ENCODE data around the gene NXPH4.

The NXPH4 gene

GRCh38 chr12:57236925-57237595 lies 20.5 kb downstream of the NXPH4 start:
- intact Hi-C loops (cut with DNase I) = no loop called here
- no peak for DNase-seq

DNA sequence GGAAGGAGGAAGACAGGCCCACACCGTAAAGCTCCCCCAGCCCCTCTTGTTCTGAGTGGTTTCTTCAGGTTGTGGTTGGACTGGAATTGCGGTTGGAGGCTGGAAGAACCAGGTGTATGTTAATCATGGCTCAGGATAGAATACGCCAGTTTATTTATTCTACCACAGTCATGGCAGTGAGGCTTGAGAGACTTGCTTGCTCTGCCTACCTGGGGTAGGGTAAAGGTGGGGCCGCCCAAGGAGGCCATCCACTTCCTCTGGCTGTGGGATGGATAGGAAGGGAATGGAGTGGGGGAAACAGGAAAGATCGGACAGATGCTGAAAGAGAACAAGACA lies 21.0 kb downstream of the NXPH4 start:
- intact Hi-C loops (cut with DNase I) = no loop called here
- DNase-seq = no peak

DNA sequence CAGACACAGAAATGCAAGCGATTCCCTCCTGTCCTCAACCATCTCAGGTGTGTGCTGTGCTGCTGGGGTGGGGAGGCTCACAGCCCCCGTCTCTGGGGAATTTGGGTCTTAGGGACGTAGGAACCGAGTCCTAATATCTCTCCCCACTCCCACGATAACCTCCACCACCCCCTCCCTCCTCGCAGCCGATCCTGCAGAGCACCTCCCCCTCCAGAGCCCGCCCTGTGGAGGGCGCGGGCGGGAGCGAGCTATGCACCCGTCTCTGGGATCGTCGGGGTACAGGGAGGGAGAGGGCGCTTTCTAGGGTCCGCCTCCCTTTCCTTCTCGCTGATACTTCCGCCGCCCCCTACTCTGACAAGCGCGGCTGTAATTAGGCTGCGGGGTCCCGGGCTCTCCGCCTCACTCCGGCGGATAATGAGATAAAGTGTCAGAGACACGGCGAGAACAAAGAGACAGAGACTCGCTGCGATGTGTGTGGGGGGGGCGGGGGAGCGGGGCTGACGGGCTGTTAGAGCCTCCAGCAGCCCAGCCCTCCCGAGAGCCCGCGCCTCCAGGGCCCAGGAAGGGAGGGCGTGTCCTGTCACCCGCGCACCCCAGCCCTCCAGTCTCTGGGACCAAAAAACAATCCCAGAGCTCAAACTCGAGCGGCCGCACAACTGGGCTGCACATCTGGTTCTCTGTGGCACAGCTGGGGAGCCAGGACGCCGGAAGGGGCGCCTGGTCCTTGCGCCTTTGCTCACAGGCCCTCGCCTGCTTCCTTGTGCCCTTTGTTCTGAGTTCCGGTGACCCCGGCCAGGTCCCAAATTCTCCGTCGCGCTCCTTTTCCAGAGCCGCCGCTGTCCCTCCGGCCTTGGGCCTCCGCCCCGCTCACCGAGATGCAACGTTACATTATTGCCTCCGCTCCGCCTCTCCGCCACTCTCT lies 21.6 kb downstream of the NXPH4 start:
- DNase-seq = peak in 9 of 42 donors; percentile 19 to 60 (median 50)
- intact Hi-C loops (cut with DNase I) = no loop called here

- peak; percentile 61 to 94 (median 88) for DNase-seq
- intact Hi-C loops (cut with DNase I) = no loop called here
These were observed 22.4 kb downstream of the NXPH4 start for GRCh38 chr12:57238854-57239554.

- intact Hi-C loops (cut with DNase I) = loop anchor here (5.0 kb wide), 1 partner anchor 32 kb away; no protein-coding TSS in a partner anchor
- no peak for DNase-seq
These were observed 23.0 kb downstream of the NXPH4 start for GRCh38 chr12:57239587-57240065.

DNA sequence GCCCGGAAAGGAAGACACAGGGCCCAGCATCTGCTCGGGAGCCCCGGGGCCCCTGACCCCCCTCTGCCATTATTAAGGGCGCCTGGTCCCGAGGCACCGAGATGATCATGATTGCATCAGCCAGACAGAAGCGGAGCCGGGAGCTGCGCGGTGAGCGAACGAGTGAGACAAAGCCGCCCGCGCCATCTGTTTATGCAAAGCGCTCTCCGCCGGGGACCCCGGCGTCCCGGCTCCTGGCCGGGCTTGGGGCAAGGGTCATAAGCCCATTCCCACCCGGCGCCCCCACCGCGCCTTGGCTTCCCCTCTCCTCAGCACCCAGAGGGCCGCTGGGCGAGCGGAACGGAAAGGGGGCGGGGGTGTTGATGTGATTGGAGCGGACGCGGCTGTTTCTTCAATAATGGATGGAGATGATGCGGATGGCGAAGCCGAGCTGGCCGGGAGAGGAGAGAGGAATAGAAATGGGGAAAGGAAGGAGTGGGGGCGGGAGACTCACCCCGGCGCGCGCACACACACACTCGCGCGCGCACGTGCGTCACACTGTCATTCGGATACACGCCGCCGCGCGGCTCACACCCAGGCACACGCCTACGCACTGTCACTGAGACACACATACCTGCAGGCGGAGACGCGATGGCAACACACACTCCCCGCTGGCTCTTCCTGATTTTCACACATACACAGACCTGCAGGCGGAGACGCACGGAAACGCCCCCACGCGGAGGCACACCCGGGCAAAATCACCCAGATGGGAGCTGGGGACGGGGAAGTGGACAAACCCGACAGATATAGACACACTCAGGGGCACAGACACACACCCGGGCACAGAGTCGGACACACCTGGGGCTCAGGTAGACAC lies 23.7 kb downstream of the NXPH4 start:
- DNase-seq = peak; percentile 63 to 95 (median 81)
- intact Hi-C loops (cut with DNase I) = loop anchor here (5.0 kb wide), 1 partner anchor 33 kb away; no protein-coding TSS in a partner anchor

GRCh38 chr12:57240926-57241401 lies 24.4 kb downstream of the NXPH4 start:
- intact Hi-C loops (cut with DNase I) = loop anchor here (5.0 kb wide), 1 partner anchor 34 kb away; no protein-coding TSS in a partner anchor

DNA sequence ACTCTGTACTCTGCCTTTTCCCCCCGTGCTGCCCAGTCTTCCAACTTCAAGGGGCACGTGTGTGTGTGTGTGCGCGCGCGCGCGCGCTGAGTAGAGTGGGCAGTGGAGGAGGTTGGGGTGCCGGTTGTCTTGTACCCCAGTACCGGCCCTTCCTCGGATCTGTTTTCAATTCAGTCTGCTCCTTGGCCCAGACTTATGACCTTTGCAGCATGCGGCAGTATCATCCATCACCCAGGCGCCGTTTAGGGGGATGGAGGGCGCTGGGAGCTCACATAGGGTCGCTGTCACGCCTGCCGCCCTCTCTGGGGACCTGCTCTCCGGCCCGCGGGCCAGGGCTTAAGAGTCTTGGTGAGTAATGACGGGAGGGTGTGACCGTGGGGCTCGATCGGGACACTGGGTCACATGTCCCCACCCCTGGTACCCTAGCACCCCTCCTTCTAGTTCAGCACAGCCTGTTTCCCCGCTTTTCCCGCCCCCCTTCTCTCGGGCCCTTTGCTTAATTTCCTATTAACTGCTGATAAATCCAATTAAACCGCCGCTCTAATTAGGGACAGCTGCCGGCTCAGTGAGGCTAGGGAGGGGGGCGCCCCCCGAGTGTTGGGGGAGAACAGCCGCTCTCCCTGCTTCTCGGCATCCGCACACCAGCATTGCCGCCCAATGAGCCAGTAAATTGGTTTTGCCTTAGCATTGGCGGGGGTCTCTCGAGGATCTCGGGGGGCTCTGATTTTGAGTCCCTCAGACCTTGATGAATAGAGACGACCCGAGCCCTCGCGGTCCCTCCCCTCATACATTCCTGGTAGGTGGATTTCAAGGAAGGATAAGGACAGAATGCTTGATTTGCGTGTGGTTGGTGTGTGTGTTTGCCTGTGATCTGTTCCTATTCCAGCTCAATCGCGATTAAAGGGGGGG lies 25.1 kb downstream of the NXPH4 start:
- intact Hi-C loops (cut with DNase I) = loop anchor here (5.0 kb wide), 1 partner anchor 34 kb away; no protein-coding TSS in a partner anchor
- peak in 1 of 42 donors; percentile 7 for DNase-seq

More at GRCh38 chr12:57240926-57241401, 24.4 kb downstream of the NXPH4 start:
- DNase-seq = peak in 2 of 42 donors; percentile 11 to 15

DNA sequence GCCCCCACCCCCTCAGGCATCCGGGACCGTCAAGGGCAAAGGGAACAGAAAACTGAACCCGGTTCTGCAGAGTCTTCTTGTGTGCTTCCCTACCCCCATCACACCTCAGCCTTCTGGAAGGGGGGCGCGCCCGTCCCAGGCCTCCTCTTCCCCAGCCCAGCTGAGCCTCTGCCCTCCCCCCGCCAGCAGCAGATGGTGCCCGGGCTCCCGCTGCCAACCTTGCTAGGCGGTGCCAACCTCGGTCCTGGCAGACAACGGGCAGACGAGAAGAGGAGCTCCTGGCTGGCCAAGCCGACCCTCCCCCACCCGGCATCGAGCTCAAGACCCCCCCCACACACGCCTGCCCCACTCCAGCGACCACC lies 25.7 kb downstream of the NXPH4 start:
- DNase-seq = peak in 12 of 42 donors; percentile 14 to 59 (median 42)
- intact Hi-C loops (cut with DNase I) = loop anchor here (5.0 kb wide), 1 partner anchor 35 kb away; no protein-coding TSS in a partner anchor

GRCh38 chr12:57242691-57243454 lies 26.3 kb downstream of the NXPH4 start:
- DNase-seq = peak in 34 of 42 donors; percentile 34 to 79 (median 62)
- intact Hi-C loops (cut with DNase I) = loop anchor here (5.0 kb wide), 1 partner anchor 36 kb away; no protein-coding TSS in a partner anchor

- DNase-seq = peak; percentile 62 to 87 (median 76)
- intact Hi-C loops (cut with DNase I) = loop anchor here (5.0 kb wide), 1 partner anchor 36 kb away; no protein-coding TSS in a partner anchor
These were observed 27.1 kb downstream of the NXPH4 start for GRCh38 chr12:57243521-57244311.

GRCh38 chr12:57244312-57244696 lies 27.7 kb downstream of the NXPH4 start:
- intact Hi-C loops (cut with DNase I) = loop anchor here (5.0 kb wide), 1 partner anchor 37 kb away; no protein-coding TSS in a partner anchor
- DNase-seq = no peak

- intact Hi-C loops (cut with DNase I) = no loop called here
- no peak for DNase-seq
These were observed 30.4 kb downstream of the NXPH4 start for GRCh38 chr12:57247041-57247440.

- intact Hi-C loops (cut with DNase I) = no loop called here
These were observed 32.5 kb downstream of the NXPH4 start for GRCh38 chr12:57248934-57249742.

More at GRCh38 chr12:57248934-57249742, 32.5 kb downstream of the NXPH4 start:
- peak in 7 of 42 donors; percentile 28 to 62 (median 40) for DNase-seq
